Loucy (cell line): ENCODE results near the gene IL1B.

ENCODE experiments used
- EZH2phosphoT487 ChIP-seq: fragments of 200-600 bp; IDR thresholded peaks from 2 replicates; pipeline ENCODE4 v1.6.1; 2018; ENCODE audit warnings: antibody characterized with exemption, mild to moderate bottlenecking, moderate library complexity, borderline replicate concordance
- TF ChIP-seq, protein P1 (sequence below): fragments of 200-600 bp; sonication (generic); conservative IDR thresholded peaks from 2 replicates; pipeline ENCODE4 v1.5.1; 2014; ENCODE audit warnings: mild to moderate bottlenecking, antibody characterized with exemption, low read length

DNA sequence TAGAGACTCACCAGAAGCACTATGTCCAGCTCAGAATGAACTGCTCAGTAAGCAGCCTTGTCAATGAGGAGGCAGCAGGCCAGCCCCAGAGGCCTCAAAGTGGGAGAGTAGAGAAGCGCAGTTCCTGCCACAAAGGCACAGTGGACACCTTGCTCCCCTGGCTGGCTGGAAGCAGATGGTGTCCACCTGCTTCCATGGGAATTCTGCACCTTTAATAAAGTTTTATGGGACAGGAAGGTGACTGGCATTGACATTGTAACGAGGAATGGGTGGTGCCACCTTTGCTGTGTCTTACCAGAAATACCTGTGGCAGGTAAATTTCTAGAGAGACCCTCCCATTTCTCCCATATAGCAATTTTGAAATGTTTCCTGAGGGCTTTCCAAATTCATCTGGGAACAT, 6.7 kb upstream of the IL1B start:
- TF ChIP-seq, protein P1, sequence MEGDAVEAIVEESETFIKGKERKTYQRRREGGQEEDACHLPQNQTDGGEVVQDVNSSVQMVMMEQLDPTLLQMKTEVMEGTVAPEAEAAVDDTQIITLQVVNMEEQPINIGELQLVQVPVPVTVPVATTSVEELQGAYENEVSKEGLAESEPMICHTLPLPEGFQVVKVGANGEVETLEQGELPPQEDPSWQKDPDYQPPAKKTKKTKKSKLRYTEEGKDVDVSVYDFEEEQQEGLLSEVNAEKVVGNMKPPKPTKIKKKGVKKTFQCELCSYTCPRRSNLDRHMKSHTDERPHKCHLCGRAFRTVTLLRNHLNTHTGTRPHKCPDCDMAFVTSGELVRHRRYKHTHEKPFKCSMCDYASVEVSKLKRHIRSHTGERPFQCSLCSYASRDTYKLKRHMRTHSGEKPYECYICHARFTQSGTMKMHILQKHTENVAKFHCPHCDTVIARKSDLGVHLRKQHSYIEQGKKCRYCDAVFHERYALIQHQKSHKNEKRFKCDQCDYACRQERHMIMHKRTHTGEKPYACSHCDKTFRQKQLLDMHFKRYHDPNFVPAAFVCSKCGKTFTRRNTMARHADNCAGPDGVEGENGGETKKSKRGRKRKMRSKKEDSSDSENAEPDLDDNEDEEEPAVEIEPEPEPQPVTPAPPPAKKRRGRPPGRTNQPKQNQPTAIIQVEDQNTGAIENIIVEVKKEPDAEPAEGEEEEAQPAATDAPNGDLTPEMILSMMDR: no peak
- no peak for TF ChIP-seq EZH2phosphoT487
